MG63 (cell line): Measurements from ENCODE around the gene ZNF133. TPM values are rescaled to one million over a fixed set of nuclear protein-coding genes. Genes with fewer than 3 reads are reported as not detected.
A peak's percentile ranks its signal among the peaks of the same experiment; 100 is the strongest.
"Not testable (repeated sequence)": the region's sequence is repeated elsewhere in the genome, so short reads cannot be mapped to it uniquely, and the experiment has no call there.

ENCODE experiments used
- DNase-seq: peaks from one replicate; pipeline ENCODE4 v3.0.0-alpha.2; 2020
- H3K27me3 ChIP-seq: fragments of 250-450 bp; sonication (Bioruptor Pico); 2 replicates; pipeline ENCODE4 v1.5.1; 2020; ENCODE audit warnings: mild to moderate bottlenecking, moderate library complexity
- H3K36me3 ChIP-seq: fragments of 250-450 bp; sonication (Bioruptor Pico); 2 replicates; pipeline ENCODE4 v1.5.1; 2020; ENCODE audit warnings: mild to moderate bottlenecking, moderate library complexity
- H3K4me3 ChIP-seq: fragments of 250-450 bp; sonication (Bioruptor Pico); 2 replicates; pipeline ENCODE4 v1.5.1; 2020; ENCODE audit warnings: mild to moderate bottlenecking, moderate library complexity
- H3K9me3 ChIP-seq: fragments of 250-450 bp; sonication (Bioruptor Pico); 2 replicates; pipeline ENCODE4 v1.5.1; 2020; ENCODE audit warnings: mild to moderate bottlenecking, moderate library complexity
- total RNA-seq: library from RNA; depleted of rRNA; stranded (reverse); fragments of >200 nt; shearing (Covaris generic); gene quantifications from 2 replicates; pipeline ENCODE4 v1.2.3, GENCODE V29; 2014; ENCODE audit warnings: low replicate concordance; rRNA removed

Gene ZNF133
- total RNA-seq = 3.7 and 5.4 TPM in 2 replicates

- H3K36me3 ChIP-seq = no peaks in the 10 kb centered on the region
- H3K9me3 ChIP-seq = no peaks in the 10 kb centered on the region
- DNase-seq = peak; percentile 91
- H3K27me3 ChIP-seq = no peaks in the 10 kb centered on the region
- H3K4me3 ChIP-seq = peak within 1 kb of the TSS; percentile 84
These were observed at the start of gene ZNF133 for GRCh38 chr20:18287915-18288748. Gene ZNF133 (plus strand): TSS chr20:18288527. CDS start chr20:18305687, 17,160 bp downstream.

DNA sequence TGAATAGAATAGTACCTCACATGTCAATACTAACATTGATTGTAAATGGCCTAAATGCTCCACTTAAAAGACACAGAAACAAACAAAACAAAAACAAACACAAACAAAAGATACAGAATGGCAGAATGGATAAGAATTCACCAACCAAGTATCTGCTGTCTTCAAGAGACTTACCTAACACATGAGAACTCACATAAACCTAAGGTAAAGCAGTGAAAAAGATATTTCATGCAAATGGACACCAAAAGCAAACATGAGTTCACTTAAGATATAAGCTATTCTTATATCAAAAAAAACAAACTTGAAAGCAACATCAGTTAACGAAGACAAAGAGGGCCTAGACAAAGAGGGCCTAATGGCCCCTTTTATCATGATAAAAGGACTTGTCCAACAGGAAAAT, 47.3 kb upstream of the ZNF133 start:
- Histone ChIP-seq H3K4me3 (no peak overlapping the region), H3K27me3 (no peaks in the 10 kb centered on the region), H3K36me3 (no peaks in the 10 kb centered on the region), H3K9me3 (no peaks in the 10 kb centered on the region)
- no peak for DNase-seq

DNA sequence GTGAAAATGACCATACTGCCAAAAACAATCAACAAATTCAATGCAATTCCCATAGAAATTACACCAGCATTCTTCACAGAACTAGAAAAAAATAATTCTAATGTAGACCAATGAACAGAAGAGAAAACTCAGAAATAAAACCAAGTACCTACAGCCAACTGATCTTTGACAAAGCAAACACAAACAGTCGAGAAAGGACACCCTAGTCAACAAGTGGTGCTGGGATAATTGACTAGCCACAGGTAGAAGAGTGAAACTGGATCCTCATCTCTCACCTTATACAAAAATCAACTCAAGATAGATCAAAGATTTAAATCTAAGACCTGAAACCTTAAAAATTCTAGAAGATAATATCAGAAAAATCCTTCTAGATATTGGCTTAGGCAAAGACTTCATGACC, 44.5 kb upstream of the ZNF133 start:
- Histone ChIP-seq H3K27me3 (no peaks in the 10 kb centered on the region), H3K36me3 (no peaks in the 10 kb centered on the region), H3K4me3 (no peak overlapping the region), H3K9me3 (no peaks in the 10 kb centered on the region)
- DNase-seq = no peak

DNA sequence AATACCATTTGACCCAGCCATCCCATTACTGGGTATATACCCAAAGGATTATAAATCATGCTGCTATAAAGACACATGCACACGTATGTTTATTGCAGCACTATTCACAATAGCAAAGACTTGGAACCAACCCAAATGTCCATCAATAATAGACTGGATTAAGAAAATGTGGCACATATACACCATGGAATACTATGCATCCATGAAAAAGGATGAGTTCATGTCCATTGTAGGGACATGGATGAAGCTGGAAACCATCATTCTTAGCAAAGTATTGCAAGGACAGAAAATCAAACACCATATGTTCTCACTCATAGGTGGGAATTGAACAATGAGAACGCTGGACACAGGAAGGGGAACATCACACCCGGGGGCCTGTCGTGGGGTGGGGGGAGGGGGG, 39.8 kb upstream of the ZNF133 start:
- DNase-seq, H3K4me3 ChIP-seq, H3K27me3 ChIP-seq, H3K36me3 ChIP-seq, H3K9me3 ChIP-seq: not testable (repeated sequence)

DNA sequence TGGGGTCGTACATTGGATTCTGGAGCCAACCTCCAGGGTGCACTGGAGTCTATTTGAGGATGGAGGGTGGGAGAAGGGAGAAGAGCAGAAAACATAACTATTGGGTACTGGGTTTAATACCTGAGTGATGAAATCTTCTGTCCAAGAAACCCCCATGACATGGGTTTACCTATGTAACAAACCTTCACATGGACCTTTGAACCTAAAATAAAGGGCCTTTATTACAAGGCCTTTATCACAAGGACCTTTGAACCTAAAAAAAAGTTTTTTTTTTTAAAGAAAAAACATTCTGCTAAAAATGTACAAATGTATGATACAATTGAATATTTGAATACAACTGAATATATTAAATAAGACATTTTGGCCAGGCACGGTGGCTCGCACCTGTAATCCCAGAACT, 38.1 kb upstream of the ZNF133 start:
- Histone ChIP-seq H3K9me3 (no peaks in the 10 kb centered on the region), H3K27me3 (no peaks in the 10 kb centered on the region), H3K36me3 (no peaks in the 10 kb centered on the region), H3K4me3 (no peak overlapping the region)
- DNase-seq = no peak

DNA sequence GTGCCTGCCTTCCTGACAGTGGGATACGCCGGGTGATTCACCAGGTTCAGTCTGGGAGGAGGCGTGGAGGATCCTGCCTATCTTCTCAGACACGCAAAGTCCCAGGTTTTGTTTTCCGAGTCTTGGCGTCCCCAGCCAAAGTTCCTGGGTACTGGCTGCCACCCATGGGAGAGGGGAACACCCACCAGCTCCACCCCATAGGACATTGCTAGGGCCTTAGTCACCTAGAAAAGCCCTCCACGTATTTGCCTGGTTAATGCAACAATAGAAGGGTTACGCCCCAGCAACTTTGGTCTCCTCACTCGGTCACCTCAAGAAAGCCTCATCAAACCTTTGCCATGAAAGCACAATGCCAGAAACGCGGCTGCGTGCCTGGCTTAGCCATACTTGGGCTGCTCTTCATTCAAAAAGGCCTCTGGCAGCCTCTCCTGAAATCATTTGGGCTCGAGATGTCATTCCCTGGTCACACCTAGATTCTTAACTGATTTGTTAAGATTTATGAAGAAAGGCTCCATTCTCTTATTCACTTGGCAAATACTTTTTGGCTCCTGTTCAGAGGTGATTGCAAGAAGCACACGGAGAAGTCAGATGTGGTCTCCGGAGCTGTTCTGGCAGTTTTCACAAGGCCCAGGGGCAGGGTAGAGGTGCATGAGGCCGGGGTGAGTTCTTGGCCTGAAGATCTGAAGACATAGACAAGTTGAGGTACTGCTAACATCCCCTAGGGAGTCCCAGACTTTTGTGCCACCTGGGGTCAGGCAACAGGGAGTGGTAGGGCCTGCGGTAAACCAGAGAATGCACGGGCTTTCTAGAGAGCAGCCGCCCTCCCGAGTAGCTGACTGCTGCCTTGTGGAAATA, 35.5 kb upstream of the ZNF133 start:
- no peaks in the 10 kb centered on the region for H3K9me3 ChIP-seq
- no peaks in the 10 kb centered on the region for H3K27me3 ChIP-seq
- no peak for DNase-seq
- no peaks in the 10 kb centered on the region for H3K36me3 ChIP-seq
- H3K4me3 ChIP-seq = no peak overlapping the region

DNA sequence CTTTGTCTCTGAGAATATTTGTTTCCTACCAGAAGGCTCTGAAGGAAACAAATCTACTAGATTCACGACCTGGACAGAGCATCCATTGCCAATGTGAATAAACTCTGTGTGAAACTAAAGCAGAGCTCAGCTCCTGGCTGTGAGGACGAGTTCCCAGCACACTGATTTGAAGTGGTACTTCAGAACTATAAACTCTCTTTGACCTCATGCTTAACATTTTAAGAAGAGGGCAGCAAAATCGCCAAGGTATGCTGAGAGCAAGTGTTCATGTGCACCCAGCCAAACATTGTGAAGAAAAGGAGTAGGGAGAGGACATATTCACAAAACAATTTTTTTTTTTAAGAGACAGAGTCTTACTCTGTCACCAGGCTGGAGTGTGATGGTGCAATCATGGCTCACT, 33.7 kb upstream of the ZNF133 start:
- Histone ChIP-seq H3K27me3 (no peaks in the 10 kb centered on the region), H3K4me3 (no peak overlapping the region), H3K36me3 (no peaks in the 10 kb centered on the region), H3K9me3 (no peaks in the 10 kb centered on the region)
- DNase-seq = no peak

- Histone ChIP-seq H3K36me3 (no peaks in the 10 kb centered on the region), H3K27me3 (no peaks in the 10 kb centered on the region), H3K9me3 (no peaks in the 10 kb centered on the region), H3K4me3 (no peak overlapping the region)
- DNase-seq = no peak
These were observed 32.8 kb upstream of the ZNF133 start for GRCh38 chr20:18255526-18255925.

DNA sequence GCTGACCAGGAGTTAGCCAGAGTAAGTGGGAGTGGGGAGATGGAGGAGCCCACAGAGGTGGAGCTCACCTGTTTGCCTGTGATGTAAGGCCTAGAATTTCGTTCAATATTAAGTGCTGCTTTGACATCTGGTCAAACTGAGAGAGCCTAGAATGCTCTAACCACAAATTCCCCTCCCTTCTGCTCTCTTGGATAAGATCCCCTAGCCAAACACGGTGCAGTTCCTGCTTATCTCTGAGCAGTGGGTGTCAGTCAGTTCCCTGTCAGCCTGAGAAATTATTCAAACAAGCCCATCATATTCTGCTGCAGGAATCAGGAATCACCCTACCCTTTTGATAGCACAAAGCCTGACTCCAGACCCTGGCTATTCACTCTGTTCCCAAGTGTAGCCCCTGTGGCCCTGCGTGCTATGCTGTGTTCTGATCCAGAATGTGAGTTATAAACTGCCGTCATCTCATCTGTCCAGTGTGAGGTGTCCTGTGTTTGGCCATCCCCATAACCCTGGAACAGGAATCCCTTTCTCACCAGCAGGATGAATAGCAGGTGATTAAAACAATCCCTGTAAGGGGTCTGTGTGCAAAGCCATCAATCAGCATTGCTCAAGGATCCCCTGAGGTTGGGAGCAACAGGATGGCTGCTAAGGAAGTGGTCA, 31.8 kb upstream of the ZNF133 start:
- H3K4me3 ChIP-seq = no peak overlapping the region
- no peak for DNase-seq
- no peaks in the 10 kb centered on the region for H3K9me3 ChIP-seq
- no peaks in the 10 kb centered on the region for H3K36me3 ChIP-seq
- H3K27me3 ChIP-seq = no peaks in the 10 kb centered on the region

DNA sequence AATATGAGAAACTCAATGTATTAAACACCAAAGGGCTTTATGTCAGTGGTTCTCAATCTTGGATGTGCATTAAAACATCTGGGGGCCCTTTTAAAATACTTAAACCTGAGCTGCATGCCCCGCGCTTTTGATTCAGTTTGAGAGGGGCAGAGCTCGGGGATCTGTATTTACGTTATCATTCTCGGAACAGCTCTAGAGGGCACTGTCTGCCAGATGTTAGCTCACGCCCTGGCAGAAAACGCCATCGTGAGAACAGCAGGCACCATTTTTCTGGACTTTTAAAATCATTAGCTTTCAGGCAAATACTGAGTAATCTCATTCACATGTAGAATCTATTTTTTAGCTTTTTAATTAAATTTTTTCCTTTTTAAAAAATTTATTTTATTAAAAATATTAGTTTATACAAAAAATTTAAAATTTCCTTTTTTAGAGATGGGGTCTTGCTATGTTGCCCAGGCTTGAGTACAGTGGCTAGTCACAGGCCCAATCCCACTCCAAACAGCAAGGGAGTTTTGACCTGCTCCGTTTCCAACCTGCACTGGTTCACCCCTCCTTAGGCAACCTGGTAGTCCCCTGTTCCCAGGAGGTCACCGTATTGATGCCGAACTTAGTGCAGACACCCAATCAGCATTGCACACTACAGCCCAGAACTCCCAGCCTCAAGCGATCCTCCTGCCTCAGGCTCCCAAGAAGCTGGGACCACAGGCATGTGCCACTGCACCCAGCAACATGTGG, 30.0 kb upstream of the ZNF133 start:
- no peaks in the 10 kb centered on the region for H3K27me3 ChIP-seq
- no peak for DNase-seq
- H3K4me3 ChIP-seq = no peak overlapping the region
- H3K36me3 ChIP-seq = no peaks in the 10 kb centered on the region
- no peaks in the 10 kb centered on the region for H3K9me3 ChIP-seq

GRCh38 chr20:18259730-18260129, 28.6 kb upstream of the ZNF133 start:
- no peaks in the 10 kb centered on the region for H3K27me3 ChIP-seq
- no peak overlapping the region for H3K4me3 ChIP-seq
- no peaks in the 10 kb centered on the region for H3K9me3 ChIP-seq
- no peak for DNase-seq
- H3K36me3 ChIP-seq = no peaks in the 10 kb centered on the region

GRCh38 chr20:18263723-18264122, 24.6 kb upstream of the ZNF133 start:
- Histone ChIP-seq H3K4me3 (no peak overlapping the region), H3K36me3 (no peaks in the 10 kb centered on the region), H3K27me3 (no peaks in the 10 kb centered on the region), H3K9me3 (no peaks in the 10 kb centered on the region)
- DNase-seq = peak; percentile 75

GRCh38 chr20:18265441-18265840, 22.9 kb upstream of the ZNF133 start:
- Histone ChIP-seq H3K9me3 (no peaks in the 10 kb centered on the region), H3K27me3 (no peaks in the 10 kb centered on the region), H3K36me3 (no peaks in the 10 kb centered on the region), H3K4me3 (no peak overlapping the region)
- DNase-seq = no peak

DNA sequence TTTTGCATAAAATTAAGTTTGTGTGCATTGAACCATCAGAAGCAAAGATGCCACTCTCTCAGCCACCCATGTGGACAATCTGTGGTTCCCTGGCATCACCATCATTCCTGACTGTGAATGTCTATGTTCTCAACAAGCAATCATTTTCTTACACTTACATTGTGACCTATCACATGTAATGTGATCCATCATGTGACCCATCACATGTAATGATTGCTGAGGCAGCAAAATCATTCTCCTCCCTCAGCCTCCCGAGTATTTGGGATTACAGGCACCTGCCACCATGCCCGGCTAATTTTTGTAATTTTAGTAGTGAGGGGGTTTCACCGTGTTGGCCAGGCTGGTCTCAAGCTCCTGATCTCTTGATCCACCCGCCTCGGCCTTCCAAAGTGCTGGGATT, 22.0 kb upstream of the ZNF133 start:
- no peaks in the 10 kb centered on the region for H3K27me3 ChIP-seq
- no peak overlapping the region for H3K4me3 ChIP-seq
- H3K36me3 ChIP-seq = no peaks in the 10 kb centered on the region
- H3K9me3 ChIP-seq = no peaks in the 10 kb centered on the region
- no peak for DNase-seq

DNA sequence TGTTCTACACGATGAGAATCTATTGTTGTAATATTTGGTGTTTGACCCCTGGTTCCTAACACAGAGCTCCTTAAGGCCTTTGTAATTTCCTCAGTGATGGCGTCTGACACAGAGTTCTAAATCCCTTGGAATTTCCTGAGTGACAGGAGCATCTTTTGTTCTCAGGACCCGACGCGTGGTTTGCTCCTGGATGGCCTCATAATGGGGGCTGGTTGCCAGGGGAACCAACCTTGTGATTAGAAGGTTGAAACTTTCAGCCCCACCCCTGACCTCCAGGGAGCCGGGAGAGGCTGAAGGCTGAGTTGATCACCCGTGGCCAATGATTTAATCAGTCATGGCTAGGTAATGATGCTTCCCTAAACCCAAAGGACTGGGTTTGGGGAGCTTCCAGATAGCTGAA, 20.5 kb upstream of the ZNF133 start:
- H3K36me3 ChIP-seq = no peaks in the 10 kb centered on the region
- H3K27me3 ChIP-seq = no peaks in the 10 kb centered on the region
- DNase-seq = no peak
- no peak overlapping the region for H3K4me3 ChIP-seq
- no peaks in the 10 kb centered on the region for H3K9me3 ChIP-seq

GRCh38 chr20:18271160-18271559, 17.2 kb upstream of the ZNF133 start:
- DNase-seq = no peak
- H3K27me3 ChIP-seq = no peaks in the 10 kb centered on the region

GRCh38 chr20:18272451-18272850, 15.9 kb upstream of the ZNF133 start:
- DNase-seq = no peak
- Histone ChIP-seq H3K36me3 (no peaks in the 10 kb centered on the region), H3K27me3 (no peaks in the 10 kb centered on the region), H3K4me3 (no peak overlapping the region), H3K9me3 (no peaks in the 10 kb centered on the region)

More at GRCh38 chr20:18271160-18271559, 17.2 kb upstream of the ZNF133 start:
- no peaks in the 10 kb centered on the region for H3K9me3 ChIP-seq
- H3K4me3 ChIP-seq = no peak overlapping the region
- no peaks in the 10 kb centered on the region for H3K36me3 ChIP-seq
